Uterus (tissue), 4 donors: Measurements from ENCODE around the gene LPP. TPM values are rescaled to one million over a fixed set of nuclear protein-coding genes. Genes with fewer than 3 reads are reported as not detected.

Experiments
- DNase-seq, 2 donors: peaks; one replicate each; pipeline ENCODE4 v3.0.0-alpha.2; 2019 to 2020
- H3K27ac ChIP-seq, 2 donors: fragments of 200-600 bp; sonication (generic); 1 replicate in 1 of 2; 2 replicates in 1 of 2; pipeline ENCODE4 v1.5.1; 2016 to 2018
- H3K27me3 ChIP-seq, 2 donors: fragments of 200-600 bp; sonication (generic); one replicate each; pipeline ENCODE4 v1.5.1; 2018 to 2019; ENCODE audit warnings: control low read depth in 1 of 2
- H3K36me3 ChIP-seq, 2 donors: fragments of 200-600 bp; sonication (generic); one replicate each; pipeline ENCODE4 v1.5.1; 2019; ENCODE audit warnings: control low read depth in 1 of 2
- H3K4me1 ChIP-seq, 2 donors: fragments of 200-600 bp; sonication (generic); one replicate each; pipeline ENCODE4 v1.5.1; 2018 to 2019; ENCODE audit warnings: control low read depth in 1 of 2
- H3K4me3 ChIP-seq, 2 donors: fragments of 200-600 bp; sonication (generic); 1 replicate in 1 of 2; 2 replicates in 1 of 2; pipeline ENCODE4 v1.5.1; 2018 to 2019; ENCODE audit warnings: mild to moderate bottlenecking in 1 of 2
- H3K9me3 ChIP-seq, 2 donors: fragments of 200-600 bp; sonication (generic); one replicate each; pipeline ENCODE4 v1.5.1; 2019; ENCODE audit warnings: control low read depth in 1 of 2
- CTCF ChIP-seq, 4 experiments: fragments of 200-600 bp in 2 of 4; fragments of 450-650 bp in 2 of 4; sonication (generic) in 2 of 4; IDR thresholded peaks; one replicate each; pipeline ENCODE4 v1.5.1; 2016 to 2019; ENCODE audit warnings: antibody characterized with exemption in 4 of 4, mild to moderate bottlenecking in 2 of 4, moderate library complexity in 1 of 4
- POLR2A ChIP-seq, 2 donors: fragments of 450-650 bp; IDR thresholded peaks; one replicate each; pipeline ENCODE4 v1.6.1; 2016; ENCODE audit warnings: antibody characterized with exemption in 2 of 2, mild to moderate bottlenecking in 1 of 2, moderate library complexity in 1 of 2
- intact Hi-C: fragments of 100-400 bp; cut with DNase I; formaldehyde crosslinking; loops from one replicate; pipeline ENCODE4 v1.15.1; 2023; ENCODE audit warnings: low total_unique reads
- total RNA-seq, 4 donors: library from RNA; depleted of rRNA in 3 of 4; stranded (reverse); fragments of >200 nt in 3 of 4; gene quantifications; one replicate each; pipeline versions ENCODE4 v1.1.0 to v1.2.4, GENCODE V29; 2014 to 2023
- donor health status: DM: yes; HTN: yes; CAD: no.

The LPP gene
- total RNA-seq, 4 donors from 2014 or later, result 180 to 1,374 (median 712) TPM

- Histone ChIP-seq H3K36me3 (no peaks in the 10 kb centered on the region), H3K4me3 (no peak overlapping the region), H3K27me3 (no peaks in the 10 kb centered on the region), H3K4me1 (no peaks in the 10 kb centered on the region), H3K27ac (no peak overlapping the region), H3K9me3 (no peaks in the 10 kb centered on the region)
- intact Hi-C loops, result no loop called here
- TF ChIP-seq POLR2A (IDR thresholded peaks at IDR 0.05), result no peak
- TF ChIP-seq CTCF (IDR thresholded peaks at IDR 0.05), result no peak
- no peak for DNase-seq
These were observed 18.7 kb upstream of the LPP start for GRCh38 chr3:188135271-188135670.

GRCh38 chr3:188137051-188137450 is 16.9 kb upstream of the LPP start:
- no peak for TF ChIP-seq POLR2A (IDR thresholded peaks at IDR 0.05)
- TF ChIP-seq CTCF (IDR thresholded peaks at IDR 0.05), result no peak
- Histone ChIP-seq H3K4me3 (no peak overlapping the region), H3K36me3 (no peaks in the 10 kb centered on the region), H3K9me3 (no peaks in the 10 kb centered on the region), H3K4me1 (no peaks in the 10 kb centered on the region), H3K27ac (no peak overlapping the region), H3K27me3 (no peaks in the 10 kb centered on the region)
- no peak for DNase-seq
- intact Hi-C loops, result no loop called here

GRCh38 chr3:188139466-188139865 is 14.5 kb upstream of the LPP start:
- intact Hi-C loops, result no loop called here
- no peak overlapping the region for H3K27ac ChIP-seq

GRCh38 chr3:188146219-188146618 is 7.7 kb upstream of the LPP start:
- Histone ChIP-seq H3K4me1 (no peaks in the 10 kb centered on the region), H3K27ac (no peak overlapping the region), H3K27me3 (no peaks in the 10 kb centered on the region), H3K36me3 (no peaks in the 10 kb centered on the region), H3K9me3 (no peaks in the 10 kb centered on the region), H3K4me3 (no peak overlapping the region)
- DNase-seq, result no peak
- intact Hi-C loops, result no loop called here
- TF ChIP-seq POLR2A (IDR thresholded peaks at IDR 0.05) (no peak), CTCF (IDR thresholded peaks at IDR 0.05) (no peak)

More at GRCh38 chr3:188139466-188139865, 14.5 kb upstream of the LPP start:
- TF ChIP-seq POLR2A (IDR thresholded peaks at IDR 0.05) (no peak), CTCF (IDR thresholded peaks at IDR 0.05) (no peak)
- H3K9me3 ChIP-seq, result no peaks in the 10 kb centered on the region
- H3K4me3 ChIP-seq, result no peak overlapping the region
- DNase-seq, result no peak
- H3K36me3 ChIP-seq, result no peaks in the 10 kb centered on the region
- no peaks in the 10 kb centered on the region for H3K4me1 ChIP-seq
- no peaks in the 10 kb centered on the region for H3K27me3 ChIP-seq

- Histone ChIP-seq H3K27ac (no peak overlapping the region), H3K4me1 (no peaks in the 10 kb centered on the region)
These were observed 6.2 kb upstream of the LPP start for GRCh38 chr3:188147782-188148181.

More at GRCh38 chr3:188147782-188148181, 6.2 kb upstream of the LPP start:
- intact Hi-C loops, result no loop called here
- no peak for TF ChIP-seq CTCF (IDR thresholded peaks at IDR 0.05)
- no peak for TF ChIP-seq POLR2A (IDR thresholded peaks at IDR 0.05)
- Histone ChIP-seq H3K9me3 (no peaks in the 10 kb centered on the region), H3K4me3 (no peak overlapping the region), H3K27me3 (no peaks in the 10 kb centered on the region), H3K36me3 (no peaks in the 10 kb centered on the region)
- DNase-seq, result no peak
